Chondrocyte (in vitro differentiated cells): ENCODE measurements around the gene SUSD4. TPM values are rescaled to one million over a fixed set of nuclear protein-coding genes. Genes with fewer than 3 reads are reported as not detected.

Source experiments
- DNase-seq: peaks from one replicate; pipeline ENCODE4 v3.0.0; 2021; ENCODE audit warnings: mixed read lengths, low spot score
- H3K27ac Mint-ChIP-seq: one replicate; pipeline ENCODE4 v1.8.0; 2021; ENCODE audit warnings: mild to moderate bottlenecking, moderate library complexity, mixed read lengths; ENCODE audit not compliant: unreplicated experiment
- H3K27me3 Mint-ChIP-seq: 2 replicates; pipeline ENCODE4 v1.8.0; 2021; ENCODE audit warnings: low read depth, mixed read lengths
- H3K36me3 Mint-ChIP-seq: 2 replicates; pipeline ENCODE4 v1.8.0; 2021; ENCODE audit warnings: low read depth, mixed read lengths
- H3K4me1 Mint-ChIP-seq: 2 replicates; pipeline ENCODE4 v1.8.0; 2021; ENCODE audit warnings: low read depth, mild to moderate bottlenecking, mixed read lengths
- H3K4me3 Mint-ChIP-seq: one replicate; pipeline ENCODE4 v1.8.0; 2021; ENCODE audit warnings: mild to moderate bottlenecking, moderate library complexity, mixed read lengths; ENCODE audit not compliant: unreplicated experiment
- H3K9me3 Mint-ChIP-seq: 2 replicates; pipeline ENCODE4 v1.8.0; 2021; ENCODE audit warnings: low read depth, mixed read lengths
- total RNA-seq: library from RNA; stranded (reverse); gene quantifications from 3 replicates; pipeline ENCODE4 v1.2.1, GENCODE V29; 2021
- TF ChIP-seq, protein P1 (sequence below): fragments of 200-600 bp; sonication (generic); IDR thresholded peaks from 2 replicates; pipeline ENCODE4 v1.5.0; 2021; ENCODE audit warnings: antibody characterized with exemption, mild to moderate bottlenecking, moderate library complexity

The SUSD4 gene
- total RNA-seq, 1 donor from 2014 or later = 0.42 TPM

DNA sequence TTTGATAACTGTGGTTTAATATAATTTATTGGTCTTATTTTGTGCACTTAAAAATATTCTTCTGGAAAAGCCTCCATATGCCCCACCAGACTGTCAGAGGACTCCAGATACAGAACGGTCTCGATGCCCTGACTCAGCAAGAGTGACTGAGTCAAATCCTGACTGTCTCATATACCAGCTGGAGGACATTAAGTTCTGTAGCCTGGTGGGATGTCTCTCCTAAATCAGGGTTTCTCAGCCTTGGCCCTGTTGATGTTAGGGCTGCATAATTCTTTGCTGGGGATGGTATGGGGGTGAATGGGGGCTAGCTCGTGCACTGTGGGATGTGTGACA lies 153.2 kb downstream of the SUSD4 start:
- Mint-ChIP-seq H3K27ac (no peak overlapping the region), H3K27me3 (peaks cover 4% of the 10 kb centered on the region), H3K4me3 (no peak overlapping the region), H3K9me3 (no peaks in the 10 kb centered on the region), H3K36me3 (no peaks in the 10 kb centered on the region), H3K4me1 (peaks cover 14% of the 10 kb centered on the region)
- TF ChIP-seq, protein P1, sequence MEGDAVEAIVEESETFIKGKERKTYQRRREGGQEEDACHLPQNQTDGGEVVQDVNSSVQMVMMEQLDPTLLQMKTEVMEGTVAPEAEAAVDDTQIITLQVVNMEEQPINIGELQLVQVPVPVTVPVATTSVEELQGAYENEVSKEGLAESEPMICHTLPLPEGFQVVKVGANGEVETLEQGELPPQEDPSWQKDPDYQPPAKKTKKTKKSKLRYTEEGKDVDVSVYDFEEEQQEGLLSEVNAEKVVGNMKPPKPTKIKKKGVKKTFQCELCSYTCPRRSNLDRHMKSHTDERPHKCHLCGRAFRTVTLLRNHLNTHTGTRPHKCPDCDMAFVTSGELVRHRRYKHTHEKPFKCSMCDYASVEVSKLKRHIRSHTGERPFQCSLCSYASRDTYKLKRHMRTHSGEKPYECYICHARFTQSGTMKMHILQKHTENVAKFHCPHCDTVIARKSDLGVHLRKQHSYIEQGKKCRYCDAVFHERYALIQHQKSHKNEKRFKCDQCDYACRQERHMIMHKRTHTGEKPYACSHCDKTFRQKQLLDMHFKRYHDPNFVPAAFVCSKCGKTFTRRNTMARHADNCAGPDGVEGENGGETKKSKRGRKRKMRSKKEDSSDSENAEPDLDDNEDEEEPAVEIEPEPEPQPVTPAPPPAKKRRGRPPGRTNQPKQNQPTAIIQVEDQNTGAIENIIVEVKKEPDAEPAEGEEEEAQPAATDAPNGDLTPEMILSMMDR = no peak
- no peak for DNase-seq

DNA sequence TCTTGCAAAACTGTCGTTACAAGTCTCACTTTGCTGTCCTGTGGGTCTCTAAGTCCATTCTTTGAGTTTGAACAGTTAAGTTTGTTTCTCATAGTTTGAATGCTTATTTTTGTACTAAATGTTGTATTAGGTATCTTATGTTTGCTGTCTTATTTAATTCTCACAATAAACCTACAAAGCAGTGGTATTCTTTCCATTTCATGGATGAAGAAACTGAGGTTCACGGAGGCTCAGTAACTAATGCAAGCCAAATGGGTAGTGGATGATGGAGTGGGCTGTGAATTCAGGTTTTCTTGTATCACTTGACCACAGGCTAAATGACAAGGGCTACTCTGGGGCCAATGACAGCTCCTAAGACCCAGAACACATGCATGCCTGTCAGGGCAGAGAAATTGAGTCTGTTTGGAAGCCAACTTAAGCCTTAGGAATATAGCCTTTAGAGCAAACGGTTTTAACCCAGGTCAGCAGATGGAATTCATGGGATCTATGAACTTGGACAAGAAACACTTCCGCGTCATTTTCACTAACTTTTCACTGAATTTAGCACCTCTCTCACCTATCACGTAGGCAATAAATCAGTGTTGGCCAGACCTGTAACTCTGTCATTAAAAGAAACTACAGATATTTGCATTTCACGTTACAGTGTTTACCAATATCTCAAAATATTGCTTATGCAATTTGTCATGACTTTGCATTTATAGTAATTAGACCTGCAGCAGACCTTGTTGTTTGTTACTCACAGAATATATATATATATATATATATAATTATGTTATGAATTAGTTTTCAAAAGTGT lies 153.8 kb downstream of the SUSD4 start:
- no peaks in the 10 kb centered on the region for H3K9me3 Mint-ChIP-seq
- DNase-seq = no peak
- no peak overlapping the region for H3K27ac Mint-ChIP-seq
- peaks cover 14% of the 10 kb centered on the region for H3K4me1 Mint-ChIP-seq
- peaks cover 4% of the 10 kb centered on the region for H3K27me3 Mint-ChIP-seq
- TF ChIP-seq, protein P1 = no peak
- H3K36me3 Mint-ChIP-seq = no peaks in the 10 kb centered on the region
- no peak overlapping the region for H3K4me3 Mint-ChIP-seq

DNA sequence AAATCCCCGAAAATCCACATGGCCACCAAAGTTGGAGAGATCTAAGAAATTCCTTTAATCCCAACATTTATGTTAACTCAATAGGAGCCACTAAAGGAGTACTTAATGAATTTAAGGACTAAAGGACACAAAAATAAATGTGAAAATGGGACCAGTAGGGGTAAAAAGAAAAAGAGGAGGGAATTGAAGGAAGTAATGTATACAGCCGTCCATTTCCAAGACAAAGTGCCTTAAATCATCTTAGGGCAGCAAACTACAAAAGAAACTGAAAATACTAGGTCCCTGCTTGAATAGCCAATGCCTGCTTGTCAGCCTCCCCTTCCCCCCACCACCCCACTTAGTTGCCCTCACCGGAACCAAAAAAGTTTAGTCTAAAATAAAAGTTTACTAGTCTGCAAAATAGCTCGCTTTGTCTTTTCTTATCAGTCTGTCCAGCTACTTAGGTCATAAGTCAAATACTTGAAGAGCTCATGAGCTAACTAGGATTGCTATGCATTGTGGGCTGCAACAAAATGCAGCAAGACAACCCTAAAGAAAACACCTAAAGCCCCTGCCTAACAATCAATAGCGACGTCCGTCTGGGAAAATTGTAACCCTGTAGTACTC lies 154.6 kb downstream of the SUSD4 start:
- Mint-ChIP-seq H3K4me3 (no peak overlapping the region), H3K9me3 (no peaks in the 10 kb centered on the region), H3K27ac (no peak overlapping the region), H3K27me3 (peaks cover 4% of the 10 kb centered on the region), H3K36me3 (no peaks in the 10 kb centered on the region), H3K4me1 (peaks cover 14% of the 10 kb centered on the region)
- DNase-seq = no peak
- TF ChIP-seq, protein P1 = no peak

DNA sequence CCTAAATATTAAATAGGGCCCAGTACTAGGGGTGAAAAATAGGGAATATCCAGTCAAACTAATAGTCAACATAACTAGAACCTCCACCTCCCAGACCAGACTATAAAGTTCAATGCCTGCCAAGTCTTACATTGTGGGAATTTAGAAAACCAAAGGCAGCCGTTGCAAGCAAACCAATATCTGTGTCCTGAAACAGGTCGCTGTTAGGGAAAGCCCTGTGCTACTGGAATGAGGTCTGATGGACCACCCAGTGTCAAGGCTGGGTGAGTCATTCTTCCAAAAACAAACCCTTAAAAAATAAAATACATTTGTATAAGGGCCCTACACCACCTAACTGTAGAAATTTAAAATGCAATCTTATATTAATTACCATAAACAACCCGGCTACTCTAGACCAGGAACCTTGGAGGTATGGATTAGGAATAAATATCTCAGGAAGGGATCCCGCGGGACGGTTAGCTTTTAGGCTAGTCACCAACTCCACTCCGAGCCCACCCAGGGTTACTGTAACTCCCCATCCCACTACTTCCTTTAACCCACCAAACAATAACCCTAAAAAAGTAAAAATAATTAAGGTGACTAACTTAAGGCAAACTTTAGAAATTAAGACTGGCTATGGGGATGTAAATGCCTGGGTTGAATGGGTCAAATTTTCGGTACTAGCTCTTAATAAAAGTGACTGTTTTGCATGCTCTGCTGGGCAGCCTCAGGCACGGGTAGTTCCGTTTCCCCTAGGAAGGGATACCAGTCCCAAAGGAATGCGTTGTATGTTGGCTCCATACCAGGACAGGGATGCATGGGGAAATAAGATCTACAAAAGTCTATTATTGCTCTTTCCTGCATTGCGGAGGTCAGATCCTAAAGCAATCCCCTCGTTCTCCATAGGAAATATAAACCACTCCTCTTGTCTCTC lies 155.6 kb downstream of the SUSD4 start:
- Mint-ChIP-seq H3K4me3 (no peak overlapping the region), H3K27ac (no peak overlapping the region), H3K36me3 (no peaks in the 10 kb centered on the region), H3K27me3 (peaks cover 3% of the 10 kb centered on the region), H3K9me3 (no peaks in the 10 kb centered on the region), H3K4me1 (peaks cover 14% of the 10 kb centered on the region)
- DNase-seq = no peak
- TF ChIP-seq, protein P1 = no peak
